Gastroesophageal sphincter (tissue), 4 donors: ENCODE data around the gene PPP1R3E. TPM values are rescaled to one million over a fixed set of nuclear protein-coding genes. Genes with fewer than 3 reads are reported as not detected.

Experiments used
- ATAC-seq: fragments of 150-250 bp; one replicate; pipeline ENCODE4 v1.9.1; 2016; ENCODE audit warnings: mild to moderate bottlenecking, moderate library complexity
- H3K27ac ChIP-seq, 4 donors: fragments of 200-600 bp; sonication (generic) in 3 of 4; 1 replicate in 3 of 4; 2 replicates in 1 of 4; pipeline ENCODE4 v1.5.1; 2016 to 2019
- H3K27me3 ChIP-seq: fragments of 200-600 bp; sonication (generic); one replicate; pipeline ENCODE4 v1.5.1; 2019
- H3K36me3 ChIP-seq, 2 donors: fragments of 200-600 bp; sonication (generic); one replicate each; pipeline ENCODE4 v1.5.1; 2019; ENCODE audit warnings: control low read depth in 1 of 2
- H3K4me1 ChIP-seq, 3 donors: fragments of 200-600 bp; sonication (generic); 1 replicate in 2 of 3; 2 replicates in 1 of 3; pipeline ENCODE4 v1.5.1; 2016 to 2019; ENCODE audit warnings: control low read depth in 2 of 3
- H3K4me3 ChIP-seq, 2 donors: fragments of 200-600 bp; sonication (generic); one replicate each; pipeline ENCODE4 v1.5.1; 2019; ENCODE audit warnings: mild to moderate bottlenecking in 1 of 2, moderate library complexity in 1 of 2
- H3K9me3 ChIP-seq, 3 donors: fragments of 200-600 bp; sonication (generic); one replicate each; pipeline ENCODE4 v1.5.1; 2017 to 2019; ENCODE audit warnings: control low read depth in 2 of 3
- EP300 ChIP-seq: sonication (generic); formaldehyde crosslinking; IDR thresholded peaks from one replicate; pipeline ENCODE4 v1.6.1; 2017; ENCODE audit warnings: antibody characterized with exemption, mild to moderate bottlenecking
- POLR2A ChIP-seq, 2 donors: fragments of 450-650 bp; IDR thresholded peaks; one replicate each; pipeline ENCODE4 v1.6.1; 2017; ENCODE audit warnings: antibody characterized with exemption in 2 of 2, mild to moderate bottlenecking in 2 of 2, moderate library complexity in 1 of 2
- POLR2AphosphoS5 ChIP-seq: sonication (generic); formaldehyde crosslinking; IDR thresholded peaks from one replicate; pipeline ENCODE4 v1.6.1; 2017; ENCODE audit warnings: antibody characterized with exemption
- WGBS, 2 donors: methylation state at CpG; one replicate each; pipeline ENCODE4 v1.1.5; 2018; ENCODE audit warnings: low coverage in 1 of 2; 5-methylcytosine and 5-hydroxymethylcytosine counted together
- small RNA-seq, 4 donors: library from RNA; depleted of rRNA; stranded (forward); fragments of <200 nt; gene quantifications; one replicate each; pipeline ENCODE3, GENCODE V24; 2016
- total RNA-seq, 4 donors: library from RNA; depleted of rRNA; stranded (reverse); fragments of >200 nt; gene quantifications; one replicate each; pipeline ENCODE4 v1.1.0, GENCODE V29; 2016
- TF ChIP-seq, protein P1 (sequence below), 4 experiments: fragments of 200-600 bp in 2 of 4; fragments of 450-650 bp in 2 of 4; sonication (generic) in 1 of 4; IDR thresholded peaks; one replicate each; pipeline ENCODE4 v1.5.1; 2017 to 2019; ENCODE audit warnings: antibody characterized with exemption in 4 of 4, mild to moderate bottlenecking in 2 of 4, moderate library complexity in 2 of 4

The PPP1R3E gene
- total RNA-seq, 4 donors from 2014 or later = 4.4 to 14.0 (median 7.2) TPM

GRCh38 chr14:23252420-23253333, 50.0 kb downstream of the PPP1R3E start:
- Histone ChIP-seq H3K36me3 (no peaks in the 10 kb centered on the region), H3K4me3 (no peak overlapping the region), H3K27me3 (no peaks in the 10 kb centered on the region), H3K4me1 (no peaks in the 10 kb centered on the region), H3K9me3 (no peaks in the 10 kb centered on the region), H3K27ac (no peak overlapping the region)
- ATAC-seq = no peak
- TF ChIP-seq POLR2A (IDR thresholded peaks at IDR 0.05) = no peak
- WGBS, 2 donors = 39 to 69% methylated on average over 4 of the region's 4 CpGs

GRCh38 chr14:23252006-23252405, 50.7 kb downstream of the PPP1R3E start:
- Histone ChIP-seq H3K27ac (no peak overlapping the region), H3K27me3 (no peaks in the 10 kb centered on the region), H3K9me3 (no peaks in the 10 kb centered on the region), H3K36me3 (no peaks in the 10 kb centered on the region), H3K4me1 (no peaks in the 10 kb centered on the region), H3K4me3 (no peak overlapping the region)
- 50 to 64% methylated on average over 1 to 3 of the region's 3 CpGs for WGBS, 2 donors
- ATAC-seq = no peak
- TF ChIP-seq, protein P1, sequence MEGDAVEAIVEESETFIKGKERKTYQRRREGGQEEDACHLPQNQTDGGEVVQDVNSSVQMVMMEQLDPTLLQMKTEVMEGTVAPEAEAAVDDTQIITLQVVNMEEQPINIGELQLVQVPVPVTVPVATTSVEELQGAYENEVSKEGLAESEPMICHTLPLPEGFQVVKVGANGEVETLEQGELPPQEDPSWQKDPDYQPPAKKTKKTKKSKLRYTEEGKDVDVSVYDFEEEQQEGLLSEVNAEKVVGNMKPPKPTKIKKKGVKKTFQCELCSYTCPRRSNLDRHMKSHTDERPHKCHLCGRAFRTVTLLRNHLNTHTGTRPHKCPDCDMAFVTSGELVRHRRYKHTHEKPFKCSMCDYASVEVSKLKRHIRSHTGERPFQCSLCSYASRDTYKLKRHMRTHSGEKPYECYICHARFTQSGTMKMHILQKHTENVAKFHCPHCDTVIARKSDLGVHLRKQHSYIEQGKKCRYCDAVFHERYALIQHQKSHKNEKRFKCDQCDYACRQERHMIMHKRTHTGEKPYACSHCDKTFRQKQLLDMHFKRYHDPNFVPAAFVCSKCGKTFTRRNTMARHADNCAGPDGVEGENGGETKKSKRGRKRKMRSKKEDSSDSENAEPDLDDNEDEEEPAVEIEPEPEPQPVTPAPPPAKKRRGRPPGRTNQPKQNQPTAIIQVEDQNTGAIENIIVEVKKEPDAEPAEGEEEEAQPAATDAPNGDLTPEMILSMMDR (IDR thresholded peaks at IDR 0.05) = no peak
- no peak for TF ChIP-seq EP300
- TF ChIP-seq POLR2AphosphoS5 = no peak

DNA sequence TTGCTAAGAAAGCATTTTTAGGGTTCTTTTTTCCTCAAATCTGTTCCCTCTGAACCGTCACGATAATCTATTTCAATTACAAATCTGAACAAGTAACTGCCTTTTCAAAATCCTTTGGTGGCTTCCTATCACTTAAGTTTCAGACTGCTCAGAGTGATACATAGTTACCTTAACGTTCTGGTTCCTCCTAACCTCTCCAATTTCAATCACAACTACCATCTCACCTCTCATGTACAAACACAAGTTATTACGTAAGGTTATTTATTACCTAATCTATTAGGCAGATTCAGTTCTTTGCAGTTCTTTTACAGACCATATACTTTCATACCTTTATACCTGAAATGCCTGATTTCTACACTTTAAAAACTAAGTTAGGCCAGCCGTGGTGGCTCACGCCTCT, 52.8 kb downstream of the PPP1R3E start:
- 73 to 85% methylated on average over 3 to 6 of the region's 6 CpGs for WGBS, 2 donors
- no peak overlapping the region for H3K4me3 ChIP-seq

GRCh38 chr14:23248601-23249000, 54.1 kb downstream of the PPP1R3E start:
- Histone ChIP-seq H3K4me1 (no peaks in the 10 kb centered on the region), H3K9me3 (no peaks in the 10 kb centered on the region), H3K36me3 (no peaks in the 10 kb centered on the region), H3K4me3 (no peak overlapping the region), H3K27ac (no peak overlapping the region), H3K27me3 (no peaks in the 10 kb centered on the region)
- 78 to 80% methylated on average over 1 to 6 of the region's 7 CpGs for WGBS, 2 donors
- no peak for ATAC-seq
- TF ChIP-seq POLR2A (IDR thresholded peaks at IDR 0.05) (no peak), POLR2AphosphoS5 (no peak), EP300 (no peak)
- TF ChIP-seq, protein P1 (IDR thresholded peaks at IDR 0.05) = no peak

More for the DNA sequence above, 52.8 kb downstream of the PPP1R3E start:
- no peak for TF ChIP-seq EP300
- no peak for TF ChIP-seq POLR2AphosphoS5
- no peak for TF ChIP-seq POLR2A (IDR thresholded peaks at IDR 0.05)
- TF ChIP-seq, protein P1 (IDR thresholded peaks at IDR 0.05) = no peak
- no peak for ATAC-seq
- no peak overlapping the region for H3K27ac ChIP-seq
- no peaks in the 10 kb centered on the region for H3K9me3 ChIP-seq
- no peaks in the 10 kb centered on the region for H3K36me3 ChIP-seq
- H3K27me3 ChIP-seq = no peaks in the 10 kb centered on the region
- H3K4me1 ChIP-seq = no peaks in the 10 kb centered on the region

Small RNA genes lying within 50 kb of the gene (small RNA-seq; reads per million reads assigned to genes)
- gene RNU6-1046P = 0 reads per million in 4 donors

Other genes with a start within 250 kb of the PPP1R3E start
- 1 to 10 TPM; 1.5 to 3.6 (median 2.6) TPM for gene CDH24, start 245.3 kb downstream of the PPP1R3E start, total RNA-seq
- 100 to 1,000 TPM in 1 of 4 donors, 10 to 100 TPM in 3; 55.7 to 121 (median 91.8) TPM for gene ACIN1, start 207.7 kb downstream of the PPP1R3E start, total RNA-seq
- 10 to 100 TPM; 31.3 to 38.2 (median 33.4) TPM for gene C14orf119, start 207.4 kb downstream of the PPP1R3E start, total RNA-seq
- under 1 TPM in 2 of 4 donors, not detected in 2; 0.13 to 0.31 TPM for gene CIROP, start 197.9 kb downstream of the PPP1R3E start, total RNA-seq
- not detected for gene CEBPE, start 183.6 kb downstream of the PPP1R3E start, total RNA-seq
- 10 to 100 TPM; 21.6 to 56.7 (median 32.2) TPM for gene SLC7A8, start 119.2 kb downstream of the PPP1R3E start, total RNA-seq
- not detected for gene RNF212B, start 64.9 kb downstream of the PPP1R3E start, total RNA-seq
- gene HOMEZ, start 16.7 kb downstream of the PPP1R3E start, total RNA-seq = 10 to 100 TPM in 2 of 4 donors, 1 to 10 TPM in 2; 7.5 to 11.3 (median 9.4) TPM
- 100 to 1,000 TPM in 3 of 4 donors, 10 to 100 TPM in 1; 99.1 to 157 (median 117) TPM for gene BCL2L2, start 4.0 kb upstream of the PPP1R3E start, total RNA-seq
- 10 to 100 TPM; 56.3 to 59.8 (median 57.5) TPM for gene PABPN1, start 18.6 kb upstream of the PPP1R3E start, total RNA-seq
- gene SLC22A17, start 50.0 kb upstream of the PPP1R3E start, total RNA-seq = 10 to 100 TPM; 22.7 to 36.4 (median 30.4) TPM
- 10 to 100 TPM; 10.6 to 22.6 (median 14.6) TPM for gene EFS, start 62.3 kb upstream of the PPP1R3E start, total RNA-seq
- not detected for gene IL25, start 70.0 kb upstream of the PPP1R3E start, total RNA-seq
- 1 to 10 TPM in 2 of 4 donors, under 1 TPM in 1, not detected in 1; 0.81 to 2.3 (median 1.2) TPM for gene CMTM5, start 74.2 kb upstream of the PPP1R3E start, total RNA-seq
- gene MYH6, start 105.4 kb upstream of the PPP1R3E start, total RNA-seq = not detected
- not detected for gene MYH7, start 132.8 kb upstream of the PPP1R3E start, total RNA-seq
- 10 to 100 TPM; 22.0 to 47.1 (median 38.1) TPM for gene NGDN, start 166.8 kb upstream of the PPP1R3E start, total RNA-seq
- gene ZFHX2, start 248.9 kb upstream of the PPP1R3E start, total RNA-seq = 1 to 10 TPM in 2 of 4 donors, under 1 TPM in 2; 0.13 to 2.5 (median 1.2) TPM